HG02642 (cell line): Measurements from ENCODE around the gene SGK1.

Experiments
- ATAC-seq: cut with Tn5 transposase; IDR thresholded peaks from one replicate; pipeline ENCODE4 v1.9.1; 2021; ENCODE audit warnings: mild to moderate bottlenecking; ENCODE audit not compliant: unreplicated experiment, poor library complexity

Gene SGK1

DNA sequence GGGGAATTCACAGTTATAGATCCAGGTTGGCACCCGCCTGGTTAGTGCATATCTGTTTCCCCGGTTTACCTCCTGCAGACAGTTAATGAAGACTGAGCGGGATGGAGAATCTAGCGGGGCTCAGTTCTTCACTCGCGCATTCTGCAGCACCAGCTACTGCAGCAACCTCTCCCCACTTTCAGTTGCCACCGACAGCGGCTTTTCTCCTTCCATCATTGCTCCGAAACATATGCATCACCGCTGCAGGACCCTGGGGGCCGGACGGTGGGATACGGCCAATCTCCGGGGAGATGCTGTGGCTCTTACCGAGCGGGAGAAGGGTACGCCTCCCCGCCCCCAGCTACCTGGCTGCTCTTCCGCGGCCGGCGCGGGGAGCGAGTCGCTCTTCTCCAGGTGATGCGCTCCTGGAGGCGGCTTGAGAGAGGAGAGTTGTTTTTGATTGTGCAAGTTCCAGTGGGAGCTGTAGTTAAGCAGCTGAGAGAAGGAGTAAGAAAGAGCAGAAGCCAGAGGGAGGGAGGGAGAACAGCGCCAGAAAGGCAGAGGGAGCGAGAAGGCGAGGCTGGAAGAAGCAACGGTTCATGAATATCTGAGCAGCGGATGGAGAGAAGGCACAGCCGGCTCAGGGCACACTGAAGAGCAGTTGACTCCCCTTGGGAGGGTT, at the start of gene SGK1:
Gene SGK1, minus strand, starts transcription at position 642 of the 661 bp plus-strand sequence. CDS start 652 bp downstream, outside the sequence.
- peak; percentile 60 for ATAC-seq

DNA sequence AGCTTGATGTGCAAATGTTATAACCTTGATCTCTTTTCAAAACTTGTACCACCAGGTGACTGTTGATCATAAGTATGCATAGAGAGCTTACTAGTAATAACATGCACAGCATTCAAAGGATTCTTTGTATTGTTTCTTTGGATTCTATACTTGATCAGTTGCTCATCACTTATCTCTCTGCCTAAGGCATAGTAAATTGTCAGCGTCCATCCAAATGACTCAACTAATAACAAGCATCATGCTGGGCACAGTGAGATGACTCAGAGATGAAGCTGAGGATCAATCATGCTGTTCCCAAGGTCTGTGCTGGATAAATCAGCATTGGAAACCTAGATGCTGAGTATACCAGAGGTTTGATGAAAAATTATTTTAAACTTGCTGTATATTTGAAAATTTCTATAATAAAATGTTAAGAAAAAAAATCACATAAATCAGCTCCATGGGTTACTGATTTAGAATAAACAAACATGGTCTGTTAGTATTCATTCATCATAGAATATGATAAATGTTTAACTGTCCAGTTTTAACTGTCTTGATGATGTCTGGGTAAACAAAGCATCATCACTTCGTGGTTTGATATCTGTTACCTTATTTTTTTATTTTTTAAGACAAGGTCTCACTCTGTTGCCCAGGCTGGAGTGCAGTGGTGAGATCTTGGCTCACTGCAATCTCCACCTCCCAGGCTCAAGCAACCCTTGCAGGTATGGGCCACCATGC, 45.6 kb upstream of the SGK1 start:
- ATAC-seq, result no peak

DNA sequence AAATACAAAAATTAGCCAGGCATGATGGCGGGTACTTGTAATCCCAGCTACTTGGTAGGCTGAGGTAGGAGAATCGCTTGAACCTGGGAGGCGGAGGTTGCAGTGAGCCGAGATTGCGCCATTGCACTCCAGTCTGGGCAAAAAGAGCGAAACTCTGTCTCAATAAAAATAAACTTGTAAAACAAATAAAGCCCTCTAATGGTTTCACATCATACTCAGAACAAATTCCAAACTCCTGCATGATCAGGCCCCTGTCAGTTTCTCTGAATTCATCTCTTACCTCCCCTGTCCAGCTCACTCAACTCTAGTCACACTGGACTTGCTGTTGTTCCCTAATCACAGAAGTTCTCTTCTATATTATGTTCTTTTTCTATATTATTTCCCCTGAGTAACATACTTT, 43.1 kb upstream of the SGK1 start:
- ATAC-seq, result no peak

- ATAC-seq, result no peak
Measured at GRCh38 chr6:134359302-134359701, 41.4 kb upstream of the SGK1 start.

DNA sequence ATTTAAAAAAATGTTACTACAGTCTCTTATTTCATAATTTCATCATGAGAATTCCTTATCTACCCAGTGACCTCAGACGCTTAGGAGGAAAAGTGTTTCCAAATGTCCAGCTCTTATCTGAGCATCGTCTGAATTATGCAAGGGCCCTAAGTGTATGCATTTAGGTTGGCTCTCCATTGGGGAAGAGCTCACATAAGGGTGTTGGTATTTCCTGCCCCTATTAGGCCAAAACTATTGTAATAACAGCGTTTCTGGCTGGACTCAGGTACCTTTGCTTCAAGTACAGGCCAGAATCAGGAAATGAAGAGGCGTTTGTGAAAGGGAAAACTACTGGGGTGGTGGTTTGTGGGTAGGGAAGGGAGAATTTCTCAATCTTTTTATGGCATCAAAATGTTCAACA, 40.4 kb upstream of the SGK1 start:
- no peak for ATAC-seq

DNA sequence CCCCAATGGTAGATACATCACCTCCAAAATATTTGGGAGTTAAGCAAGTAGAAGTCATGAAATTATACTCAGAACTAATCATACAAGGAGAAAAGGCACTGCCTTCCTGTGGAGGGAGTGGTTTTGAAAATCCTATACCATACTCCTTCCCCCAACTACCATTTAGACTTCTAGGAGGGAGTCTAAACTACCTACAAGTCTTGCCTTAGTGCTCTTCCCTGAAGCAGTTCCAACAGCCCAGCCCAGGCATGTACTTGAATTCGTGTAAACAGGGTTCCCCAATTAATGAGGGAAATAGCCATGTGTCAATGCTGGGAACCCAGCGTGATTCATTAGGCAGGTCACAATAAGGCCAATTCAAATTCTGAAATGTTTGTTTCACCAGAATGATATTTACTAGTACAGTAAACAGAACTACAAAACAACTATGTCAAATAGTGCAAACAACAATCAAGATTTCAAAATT, 39.1 kb upstream of the SGK1 start:
- ATAC-seq, result no peak

- no peak for ATAC-seq
Measured at GRCh38 chr6:134356405-134356804, 38.5 kb upstream of the SGK1 start.

DNA sequence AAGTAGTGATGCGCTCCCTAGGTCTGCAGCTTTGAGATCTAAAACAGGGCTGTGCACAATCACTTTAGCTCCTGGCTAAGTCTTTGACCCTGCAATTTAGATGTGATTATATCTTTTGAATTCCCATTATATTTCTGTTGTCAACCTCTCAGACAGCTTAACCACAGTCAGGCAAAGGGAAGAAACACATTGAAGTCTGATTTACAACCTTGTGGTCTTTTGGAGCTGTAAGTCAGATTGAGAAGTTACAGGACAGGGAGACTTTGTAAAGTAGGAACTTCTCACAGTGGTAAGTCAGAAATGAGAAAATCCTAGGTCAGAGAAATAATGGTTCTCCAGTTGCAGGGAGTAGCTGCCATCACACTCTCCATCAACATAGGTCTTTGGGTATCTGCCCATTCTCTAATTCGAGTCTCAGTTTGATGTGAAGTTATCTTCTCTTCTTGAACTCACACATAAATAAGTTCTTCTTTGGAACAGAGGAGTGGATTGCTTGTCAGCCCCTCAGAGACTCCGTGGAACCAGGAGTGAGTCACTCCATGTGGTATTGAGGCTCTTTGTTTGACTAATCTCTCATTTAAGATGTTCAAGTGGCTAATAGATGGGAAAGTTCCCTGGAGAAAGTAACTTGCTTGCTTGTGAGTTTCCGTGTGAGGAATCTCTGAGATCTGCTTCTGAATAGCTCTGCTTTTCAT, 35.0 kb upstream of the SGK1 start:
- ATAC-seq, result no peak

GRCh38 chr6:134351615-134352474, 33.9 kb upstream of the SGK1 start:
- peak; percentile 53 for ATAC-seq

DNA sequence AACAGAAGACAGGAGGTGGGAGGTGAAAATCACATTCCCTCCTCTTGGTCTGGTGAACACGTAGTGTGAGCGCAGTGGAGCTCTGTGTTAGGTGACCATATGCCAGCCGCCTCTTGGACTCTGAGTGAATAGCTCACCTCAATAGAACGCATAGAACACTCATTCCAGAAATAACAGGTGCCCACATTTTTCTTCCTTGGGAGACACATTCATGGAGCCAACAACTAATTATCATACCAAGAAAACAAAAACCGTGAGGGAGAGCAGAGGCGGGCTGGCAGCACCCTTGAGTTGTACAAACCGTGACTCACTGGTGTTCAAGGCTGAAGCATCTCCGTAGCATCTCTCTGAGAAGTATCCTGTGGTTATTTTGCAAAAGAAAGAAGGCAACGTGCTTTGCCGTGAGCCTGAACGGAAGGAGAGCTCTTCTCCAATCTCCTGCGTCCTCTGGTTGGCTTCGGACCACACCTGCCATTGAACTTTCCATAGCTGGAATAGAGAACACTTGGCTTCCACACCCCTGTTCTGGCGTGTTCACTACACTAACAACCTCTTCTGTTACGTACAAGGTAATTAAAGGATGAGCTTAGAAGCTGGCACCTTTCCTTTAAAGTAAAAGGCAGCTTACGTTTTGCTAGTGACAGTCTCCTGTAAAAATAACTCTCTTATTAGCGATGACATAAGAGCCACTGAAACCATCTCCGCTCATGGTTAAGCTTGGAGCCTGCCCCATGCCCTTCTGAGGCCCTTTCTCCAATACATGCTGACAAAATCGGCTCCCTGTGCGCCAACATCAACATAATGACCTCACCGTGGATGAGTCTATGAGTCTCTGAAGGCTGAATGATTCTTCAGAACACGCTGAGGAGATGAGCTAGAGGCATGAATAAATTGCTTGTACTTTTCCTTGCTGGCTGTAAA, 30.2 kb upstream of the SGK1 start:
- ATAC-seq, result no peak

DNA sequence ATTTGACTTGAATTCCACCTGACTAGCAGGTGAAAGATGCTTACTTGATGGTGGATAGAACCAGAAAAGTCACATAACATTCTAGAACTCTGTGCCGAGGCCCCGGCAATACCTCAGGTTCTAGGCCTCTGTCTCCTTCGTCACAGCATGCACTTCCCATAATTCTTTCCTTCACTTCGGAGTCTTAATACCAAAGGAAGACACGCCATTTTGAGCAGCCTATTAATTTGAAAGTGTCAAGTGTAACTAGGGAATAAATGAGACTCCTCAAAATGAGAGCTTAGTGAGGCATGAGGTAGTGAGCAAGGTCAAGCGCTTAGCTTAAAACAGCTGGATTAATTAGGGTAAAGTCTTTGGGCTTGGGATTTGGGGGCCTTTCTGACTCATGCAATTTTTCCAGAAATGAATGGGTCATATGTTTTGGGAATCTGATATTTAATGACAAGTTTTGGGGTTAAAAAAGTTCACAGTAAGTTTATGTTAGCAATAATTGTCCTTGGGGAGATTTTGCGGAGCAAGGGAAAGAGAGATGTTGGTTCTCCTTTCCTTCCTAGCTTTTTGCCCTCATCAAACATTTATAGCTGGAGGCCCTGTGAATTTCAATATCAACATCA, 29.1 kb upstream of the SGK1 start:
- no peak for ATAC-seq

GRCh38 chr6:134345789-134346188, 27.9 kb upstream of the SGK1 start:
- ATAC-seq, result no peak

GRCh38 chr6:134343066-134343465, 25.2 kb upstream of the SGK1 start:
- ATAC-seq, result no peak

- ATAC-seq, result no peak
Measured at GRCh38 chr6:134341999-134342567, 24.2 kb upstream of the SGK1 start.

- no peak for ATAC-seq
Measured at GRCh38 chr6:134340179-134340975, 22.5 kb upstream of the SGK1 start.

DNA sequence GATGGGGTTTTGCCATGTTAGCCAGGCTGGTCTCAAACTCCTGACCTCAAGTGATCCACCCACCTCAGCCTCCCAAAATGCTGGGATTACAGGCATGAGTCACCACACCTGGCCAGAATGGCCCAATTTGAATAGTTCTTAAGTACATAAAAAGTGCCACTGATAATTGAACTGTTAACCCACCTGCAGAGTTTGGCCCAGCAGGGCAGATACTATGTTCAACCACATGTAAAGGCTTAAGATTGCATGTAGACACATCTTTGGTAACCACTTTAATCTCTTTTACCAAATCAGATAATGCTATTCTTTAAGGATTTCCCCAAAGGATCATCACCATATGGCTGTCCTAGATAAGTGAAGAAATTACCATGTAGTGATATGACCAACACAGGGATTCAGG, 21.3 kb upstream of the SGK1 start:
- no peak for ATAC-seq

- ATAC-seq, result no peak
Measured at GRCh38 chr6:134331256-134331655, 13.3 kb upstream of the SGK1 start.

DNA sequence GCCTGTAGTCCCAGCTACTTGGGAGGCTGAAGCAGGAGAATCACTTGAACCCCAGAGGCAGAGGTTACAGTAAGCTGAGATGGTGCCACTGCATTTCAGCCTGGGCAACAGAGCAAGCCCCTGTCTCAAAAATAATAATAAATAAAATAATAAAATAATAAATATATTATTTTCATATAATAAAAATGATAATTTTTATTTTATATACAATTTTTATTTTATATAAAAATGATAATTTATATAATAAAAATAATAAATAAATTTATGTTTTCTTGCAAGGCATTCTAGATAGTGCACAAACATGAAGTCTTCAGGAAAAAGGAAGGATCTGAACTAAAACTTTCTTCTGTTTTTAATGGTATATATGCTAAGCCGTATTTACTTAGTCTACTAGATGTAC, 12.6 kb upstream of the SGK1 start:
- no peak for ATAC-seq
